ENCODE data around the gene CYP21A2.
"Not testable (repeated sequence)": the region's sequence is repeated elsewhere in the genome, so short reads cannot be mapped to it uniquely, and the experiment has no call there.

DNA sequence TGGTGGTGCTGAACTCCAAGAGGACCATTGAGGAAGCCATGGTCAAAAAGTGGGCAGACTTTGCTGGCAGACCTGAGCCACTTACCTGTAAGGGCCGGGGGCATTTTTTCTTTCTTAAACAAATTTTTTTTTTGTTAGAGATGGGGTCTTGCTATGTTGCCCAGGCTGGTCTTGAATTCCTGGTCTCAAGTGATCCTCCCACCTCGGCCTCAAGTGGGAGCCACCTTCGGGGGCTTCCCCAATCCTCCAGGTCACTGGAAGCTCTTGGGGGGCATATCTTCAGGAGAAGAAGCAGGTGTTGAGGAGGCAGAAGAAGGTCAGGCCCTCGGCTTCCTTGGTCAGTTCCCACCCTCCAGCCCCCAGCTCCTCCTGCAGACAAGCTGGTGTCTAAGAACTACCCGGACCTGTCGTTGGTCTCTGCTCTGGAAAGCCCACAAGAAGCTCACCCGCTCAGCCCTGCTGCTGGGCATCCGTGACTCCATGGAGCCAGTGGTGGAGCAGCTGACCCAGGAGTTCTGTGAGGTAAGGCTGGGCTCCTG, 32.2 kb upstream of the CYP21A2 start:
- TF ChIP-seq, protein P1, sequence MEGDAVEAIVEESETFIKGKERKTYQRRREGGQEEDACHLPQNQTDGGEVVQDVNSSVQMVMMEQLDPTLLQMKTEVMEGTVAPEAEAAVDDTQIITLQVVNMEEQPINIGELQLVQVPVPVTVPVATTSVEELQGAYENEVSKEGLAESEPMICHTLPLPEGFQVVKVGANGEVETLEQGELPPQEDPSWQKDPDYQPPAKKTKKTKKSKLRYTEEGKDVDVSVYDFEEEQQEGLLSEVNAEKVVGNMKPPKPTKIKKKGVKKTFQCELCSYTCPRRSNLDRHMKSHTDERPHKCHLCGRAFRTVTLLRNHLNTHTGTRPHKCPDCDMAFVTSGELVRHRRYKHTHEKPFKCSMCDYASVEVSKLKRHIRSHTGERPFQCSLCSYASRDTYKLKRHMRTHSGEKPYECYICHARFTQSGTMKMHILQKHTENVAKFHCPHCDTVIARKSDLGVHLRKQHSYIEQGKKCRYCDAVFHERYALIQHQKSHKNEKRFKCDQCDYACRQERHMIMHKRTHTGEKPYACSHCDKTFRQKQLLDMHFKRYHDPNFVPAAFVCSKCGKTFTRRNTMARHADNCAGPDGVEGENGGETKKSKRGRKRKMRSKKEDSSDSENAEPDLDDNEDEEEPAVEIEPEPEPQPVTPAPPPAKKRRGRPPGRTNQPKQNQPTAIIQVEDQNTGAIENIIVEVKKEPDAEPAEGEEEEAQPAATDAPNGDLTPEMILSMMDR (IDR thresholded peaks at IDR 0.05): not testable (repeated sequence)
- not testable (repeated sequence) for TF ChIP-seq POLR2AphosphoS5, EP300 (IDR thresholded peaks at IDR 0.05)
